Neural crest cell (in vitro differentiated cells): ENCODE results near the gene UBE2V1. TPM values are rescaled to one million over a fixed set of nuclear protein-coding genes. Genes with fewer than 3 reads are reported as not detected.

ENCODE experiments used
- DNase-seq: peaks from one replicate; pipeline ENCODE4 v3.0.0; 2021; ENCODE audit warnings: low read depth, mixed read lengths, low spot score
- H3K27ac Mint-ChIP-seq: one replicate; pipeline ENCODE4 v1.8.0; 2021; ENCODE audit warnings: mild to moderate bottlenecking, mixed read lengths; ENCODE audit not compliant: unreplicated experiment
- H3K27me3 Mint-ChIP-seq: 2 replicates; pipeline ENCODE4 v1.8.0; 2021; ENCODE audit warnings: low read depth, mild to moderate bottlenecking, mixed read lengths
- H3K36me3 Mint-ChIP-seq: 2 replicates; pipeline ENCODE4 v1.8.0; 2021; ENCODE audit warnings: low read depth, mild to moderate bottlenecking, mixed read lengths
- H3K4me1 Mint-ChIP-seq: 2 replicates; pipeline ENCODE4 v1.8.0; 2021; ENCODE audit warnings: mixed read lengths
- H3K4me3 Mint-ChIP-seq: one replicate; pipeline ENCODE4 v1.8.0; 2021; ENCODE audit warnings: mild to moderate bottlenecking, mixed read lengths
- H3K9me3 Mint-ChIP-seq: 2 replicates; pipeline ENCODE4 v1.8.0; 2021; ENCODE audit warnings: mixed read lengths
- total RNA-seq: library from RNA; stranded (reverse); gene quantifications from 2 replicates; pipeline ENCODE4 v1.2.1, GENCODE V29; 2021
- TF ChIP-seq, protein P1 (sequence below): fragments of 200-600 bp; sonication (generic); conservative IDR thresholded peaks from 2 replicates; pipeline ENCODE4 v1.5.0; 2021; ENCODE audit warnings: antibody characterized with exemption, mild to moderate bottlenecking

The UBE2V1 gene
- total RNA-seq, 1 donor from 2014 or later: 147 TPM

DNA sequence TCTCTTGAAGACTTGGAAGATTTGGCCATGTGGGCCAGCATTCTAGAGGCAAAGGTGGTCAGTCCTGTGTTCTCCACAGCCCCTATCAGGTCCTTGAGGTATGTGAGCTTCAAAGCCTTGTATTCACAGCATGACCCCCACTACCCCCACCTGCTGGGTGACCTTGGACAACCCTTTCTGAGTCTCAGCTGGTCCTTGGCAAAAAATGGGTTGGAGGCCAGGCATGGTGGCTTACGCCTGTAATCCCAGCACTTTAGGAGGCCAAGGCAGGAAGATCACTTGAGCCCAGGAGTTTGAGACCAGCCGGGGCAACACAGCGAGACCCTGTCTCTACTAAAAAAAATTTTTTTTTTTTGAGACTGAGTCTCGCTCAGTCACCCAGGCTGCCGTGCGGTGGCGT lies 42.6 kb downstream of the UBE2V1 start:
- peaks cover 29% of the 10 kb centered on the region for H3K4me1 Mint-ChIP-seq
- no peak overlapping the region for H3K4me3 Mint-ChIP-seq
- TF ChIP-seq, protein P1, sequence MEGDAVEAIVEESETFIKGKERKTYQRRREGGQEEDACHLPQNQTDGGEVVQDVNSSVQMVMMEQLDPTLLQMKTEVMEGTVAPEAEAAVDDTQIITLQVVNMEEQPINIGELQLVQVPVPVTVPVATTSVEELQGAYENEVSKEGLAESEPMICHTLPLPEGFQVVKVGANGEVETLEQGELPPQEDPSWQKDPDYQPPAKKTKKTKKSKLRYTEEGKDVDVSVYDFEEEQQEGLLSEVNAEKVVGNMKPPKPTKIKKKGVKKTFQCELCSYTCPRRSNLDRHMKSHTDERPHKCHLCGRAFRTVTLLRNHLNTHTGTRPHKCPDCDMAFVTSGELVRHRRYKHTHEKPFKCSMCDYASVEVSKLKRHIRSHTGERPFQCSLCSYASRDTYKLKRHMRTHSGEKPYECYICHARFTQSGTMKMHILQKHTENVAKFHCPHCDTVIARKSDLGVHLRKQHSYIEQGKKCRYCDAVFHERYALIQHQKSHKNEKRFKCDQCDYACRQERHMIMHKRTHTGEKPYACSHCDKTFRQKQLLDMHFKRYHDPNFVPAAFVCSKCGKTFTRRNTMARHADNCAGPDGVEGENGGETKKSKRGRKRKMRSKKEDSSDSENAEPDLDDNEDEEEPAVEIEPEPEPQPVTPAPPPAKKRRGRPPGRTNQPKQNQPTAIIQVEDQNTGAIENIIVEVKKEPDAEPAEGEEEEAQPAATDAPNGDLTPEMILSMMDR: no peak
- no peaks in the 10 kb centered on the region for H3K27me3 Mint-ChIP-seq
- no peaks in the 10 kb centered on the region for H3K36me3 Mint-ChIP-seq
- DNase-seq: no peak
- H3K27ac Mint-ChIP-seq: no peak overlapping the region
- no peaks in the 10 kb centered on the region for H3K9me3 Mint-ChIP-seq

DNA sequence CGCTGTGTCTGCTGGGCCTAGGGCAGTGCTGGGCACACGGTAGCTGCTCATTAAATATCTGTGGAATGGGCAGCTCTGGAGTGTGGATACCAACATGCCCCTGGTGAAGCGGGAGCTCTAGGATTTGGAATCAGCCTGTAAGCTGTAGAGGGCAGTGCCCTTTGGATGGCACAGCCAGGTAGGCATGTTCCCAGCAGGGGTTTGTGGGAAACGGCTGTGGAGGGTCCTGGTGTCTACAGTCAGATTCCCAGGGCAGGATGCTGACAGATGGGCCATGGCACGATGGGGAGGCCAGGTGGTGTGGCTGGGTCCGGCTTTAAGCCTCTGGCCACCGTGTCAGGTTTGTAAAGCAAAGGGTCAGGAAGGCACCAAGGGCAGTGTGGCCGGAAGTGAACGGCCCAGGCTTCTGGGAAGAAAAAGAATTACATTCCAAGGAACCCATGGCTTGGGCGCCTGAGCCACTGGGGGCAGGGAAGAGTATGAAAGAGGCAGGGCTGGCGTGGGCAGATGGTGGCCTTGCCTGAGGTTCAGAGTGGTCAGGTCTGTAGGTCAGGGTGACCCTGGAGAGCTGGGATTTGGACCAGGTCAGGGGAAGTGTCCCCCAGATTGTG lies 44.8 kb downstream of the UBE2V1 start:
- Mint-ChIP-seq H3K36me3 (no peaks in the 10 kb centered on the region), H3K9me3 (no peaks in the 10 kb centered on the region), H3K27ac (peak overlapping the region; percentile 21), H3K4me1 (peaks cover 27% of the 10 kb centered on the region), H3K4me3 (no peak overlapping the region), H3K27me3 (no peaks in the 10 kb centered on the region)
- no peak for DNase-seq
- TF ChIP-seq, protein P1: no peak

DNA sequence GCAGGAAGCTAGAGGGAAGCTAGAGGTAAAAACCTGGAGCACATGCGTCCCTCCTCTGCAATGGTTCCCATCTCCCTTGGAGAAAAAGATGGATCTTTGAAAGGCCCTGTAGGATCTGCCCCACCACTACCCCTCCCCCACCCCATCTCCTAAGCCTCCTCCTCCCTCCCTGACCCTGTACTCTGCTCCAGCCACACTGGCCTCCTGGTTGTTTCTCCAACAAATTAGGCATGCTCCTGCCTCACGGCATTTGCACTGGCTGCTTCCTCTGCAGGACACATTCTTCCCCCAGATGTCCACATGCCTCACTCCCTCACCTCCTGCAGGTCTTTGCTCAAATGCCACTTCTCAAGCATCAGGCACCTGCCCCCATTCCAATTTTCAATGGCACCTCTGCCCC lies 45.5 kb downstream of the UBE2V1 start:
- H3K27me3 Mint-ChIP-seq: no peaks in the 10 kb centered on the region
- no peak overlapping the region for H3K27ac Mint-ChIP-seq
- no peak overlapping the region for H3K4me3 Mint-ChIP-seq
- no peak for DNase-seq
- no peaks in the 10 kb centered on the region for H3K9me3 Mint-ChIP-seq
- no peaks in the 10 kb centered on the region for H3K36me3 Mint-ChIP-seq
- TF ChIP-seq, protein P1: no peak
- peaks cover 27% of the 10 kb centered on the region for H3K4me1 Mint-ChIP-seq

DNA sequence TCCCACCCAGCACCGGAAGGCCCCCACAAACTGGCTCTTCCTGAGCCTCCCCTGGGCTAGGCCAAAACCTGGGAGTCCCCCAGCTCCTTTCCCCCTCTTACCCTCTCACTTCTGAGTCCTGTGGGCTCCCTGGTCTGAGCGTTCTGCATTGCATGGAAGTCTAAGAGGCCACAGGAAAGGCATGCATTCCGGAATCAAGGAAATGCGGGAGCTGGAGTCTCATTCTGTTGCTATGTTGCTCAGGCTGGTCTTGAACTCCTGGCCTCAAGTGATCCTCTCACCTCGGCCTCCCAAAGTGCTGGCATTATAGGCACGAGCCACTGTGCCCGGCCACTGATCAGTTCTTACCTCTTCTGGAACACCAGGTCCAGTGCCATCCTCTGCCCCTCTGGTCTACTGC lies 45.9 kb downstream of the UBE2V1 start:
- H3K27ac Mint-ChIP-seq: no peak overlapping the region
- DNase-seq: no peak
- H3K27me3 Mint-ChIP-seq: no peaks in the 10 kb centered on the region
- H3K36me3 Mint-ChIP-seq: no peaks in the 10 kb centered on the region
- H3K4me3 Mint-ChIP-seq: no peak overlapping the region
- TF ChIP-seq, protein P1: no peak
- no peaks in the 10 kb centered on the region for H3K9me3 Mint-ChIP-seq
- H3K4me1 Mint-ChIP-seq: peaks cover 27% of the 10 kb centered on the region

DNA sequence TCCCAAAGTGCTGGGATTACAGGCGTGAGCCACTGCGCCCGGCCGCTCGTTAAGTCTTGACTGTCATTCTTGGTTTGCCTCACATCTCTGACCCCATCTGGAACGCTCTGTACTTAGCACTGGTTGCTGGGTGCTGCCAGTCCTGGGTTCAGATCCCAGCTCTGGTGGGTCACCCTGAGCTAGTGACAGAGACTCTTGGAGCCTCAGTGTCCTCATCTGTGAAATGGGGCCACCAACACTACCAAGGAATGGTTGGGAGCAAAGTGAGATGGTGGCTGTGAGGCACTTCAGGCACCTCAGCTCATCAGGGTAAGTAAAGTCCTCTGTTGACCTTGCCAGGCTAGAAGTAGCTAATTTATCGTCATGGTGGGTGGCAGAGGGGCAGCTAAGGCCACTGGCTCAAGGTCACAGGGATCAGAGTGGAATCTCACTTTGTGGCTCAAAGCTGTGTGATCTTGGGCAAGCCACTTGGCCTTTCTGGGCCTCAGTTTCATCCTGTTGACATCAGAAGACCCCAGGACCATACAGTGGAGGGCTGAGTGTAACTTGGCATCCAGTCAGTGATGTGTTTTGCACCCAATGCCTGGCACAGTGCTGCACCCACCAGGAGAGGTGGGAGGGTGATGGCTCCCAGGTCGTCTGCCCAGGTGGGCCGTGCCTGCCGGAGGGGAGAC lies 46.7 kb downstream of the UBE2V1 start:
- DNase-seq: no peak
- Mint-ChIP-seq H3K4me3 (no peak overlapping the region), H3K9me3 (no peaks in the 10 kb centered on the region), H3K36me3 (no peaks in the 10 kb centered on the region), H3K27me3 (no peaks in the 10 kb centered on the region), H3K27ac (no peak overlapping the region), H3K4me1 (peaks cover 25% of the 10 kb centered on the region)
- TF ChIP-seq, protein P1: no peak
